Hepatocyte (in vitro differentiated cells): Measurements from ENCODE around the gene PHLPP1. TPM values are rescaled to one million over a fixed set of nuclear protein-coding genes. Genes with fewer than 3 reads are reported as not detected.

ENCODE experiments used
- DNase-seq: peaks from one replicate; pipeline ENCODE4 v3.0.0-alpha.2; 2016; ENCODE audit warnings: low spot score
- H2AFZ ChIP-seq: fragments of 200-600 bp; sonication (generic); 2 replicates; pipeline ENCODE4 v1.6.0; 2016; ENCODE audit warnings: antibody characterized with exemption, mild to moderate bottlenecking
- H3K27ac ChIP-seq: fragments of 200-600 bp; sonication (generic); 2 replicates; pipeline ENCODE4 v1.5.1; 2016; ENCODE audit warnings: mild to moderate bottlenecking
- H3K27me3 ChIP-seq: fragments of 200-600 bp; sonication (generic); 2 replicates; pipeline ENCODE4 v1.6.1; 2016
- H3K36me3 ChIP-seq: fragments of 200-600 bp; sonication (generic); replicated peaks from 2 replicates; pipeline ENCODE4 v1.5.1; 2016; ENCODE audit warnings: low read depth; ENCODE audit not compliant: insufficient read depth
- H3K4me1 ChIP-seq: fragments of 200-600 bp; sonication (generic); 2 replicates; pipeline ENCODE4 v1.5.1; 2016; ENCODE audit warnings: mild to moderate bottlenecking, moderate library complexity; ENCODE audit not compliant: insufficient read depth
- H3K4me2 ChIP-seq: fragments of 200-600 bp; sonication (generic); 2 replicates; pipeline ENCODE4 v1.6.0; 2016
- H3K4me3 ChIP-seq: fragments of 200-600 bp; sonication (generic); 2 replicates; pipeline ENCODE4 v1.5.1; 2016; ENCODE audit warnings: mild to moderate bottlenecking
- H3K79me2 ChIP-seq: fragments of 200-600 bp; sonication (generic); 2 replicates; pipeline ENCODE4 v1.6.0; 2017; ENCODE audit warnings: mild to moderate bottlenecking
- H3K9me2 ChIP-seq: fragments of 200-600 bp; sonication (generic); replicated peaks from 2 replicates; pipeline ENCODE4 v1.6.0; 2017; ENCODE audit warnings: mild to moderate bottlenecking; ENCODE audit not compliant: insufficient read depth
- H3K9me3 ChIP-seq: fragments of 200-600 bp; sonication (generic); 2 replicates; pipeline ENCODE4 v1.5.1; 2016; ENCODE audit warnings: low read depth, mild to moderate bottlenecking
- H4K20me1 ChIP-seq: fragments of 200-600 bp; sonication (generic); 2 replicates; pipeline ENCODE4 v1.6.0; 2016; ENCODE audit warnings: mild to moderate bottlenecking; ENCODE audit not compliant: insufficient read depth, poor library complexity, severe bottlenecking
- EZH2 ChIP-seq: fragments of 200-600 bp; sonication (generic); IDR thresholded peaks from 2 replicates; pipeline ENCODE4 v1.6.1; 2016; ENCODE audit warnings: antibody characterized with exemption, mild to moderate bottlenecking, borderline replicate concordance
- EZH2phosphoT487 ChIP-seq: fragments of 200-600 bp; sonication (generic); IDR thresholded peaks from one replicate; pipeline ENCODE4 v1.6.1; 2018; ENCODE audit warnings: antibody characterized with exemption, mild to moderate bottlenecking, low read depth, moderate library complexity; ENCODE audit not compliant: unreplicated experiment, severe bottlenecking
- WGBS: methylation state at CpG from one replicate; pipeline ENCODE4 v1.1.6; 2016; ENCODE audit warnings: low lambda C conversion rate; ENCODE audit errors: missing lambda C conversion rate; 5-methylcytosine and 5-hydroxymethylcytosine counted together
- polyA plus RNA-seq: library from polyadenylated mRNA; unstranded; fragments of >200 nt; fragmentation: Nextera tagmentation; extraction: Ambion mirVana; gene quantifications from 2 replicates; pipeline ENCODE4 v1.2.1, GENCODE V29; 2016
- total RNA-seq: library from RNA; depleted of rRNA; stranded (reverse); fragments of >200 nt; gene quantifications from 2 replicates; pipeline ENCODE4 v1.2.3, GENCODE V29; 2014
- TF ChIP-seq, protein P1 (sequence below): fragments of 200-600 bp; sonication (generic); IDR thresholded peaks from 2 replicates; pipeline ENCODE4 v1.5.1; 2016; ENCODE audit warnings: antibody characterized with exemption, mild to moderate bottlenecking; ENCODE audit not compliant: poor library complexity

PHLPP1 gene
- total and polyA plus RNA-seq, 2 experiments from 2014 or later, result 7.3 to 14.3 TPM

DNA sequence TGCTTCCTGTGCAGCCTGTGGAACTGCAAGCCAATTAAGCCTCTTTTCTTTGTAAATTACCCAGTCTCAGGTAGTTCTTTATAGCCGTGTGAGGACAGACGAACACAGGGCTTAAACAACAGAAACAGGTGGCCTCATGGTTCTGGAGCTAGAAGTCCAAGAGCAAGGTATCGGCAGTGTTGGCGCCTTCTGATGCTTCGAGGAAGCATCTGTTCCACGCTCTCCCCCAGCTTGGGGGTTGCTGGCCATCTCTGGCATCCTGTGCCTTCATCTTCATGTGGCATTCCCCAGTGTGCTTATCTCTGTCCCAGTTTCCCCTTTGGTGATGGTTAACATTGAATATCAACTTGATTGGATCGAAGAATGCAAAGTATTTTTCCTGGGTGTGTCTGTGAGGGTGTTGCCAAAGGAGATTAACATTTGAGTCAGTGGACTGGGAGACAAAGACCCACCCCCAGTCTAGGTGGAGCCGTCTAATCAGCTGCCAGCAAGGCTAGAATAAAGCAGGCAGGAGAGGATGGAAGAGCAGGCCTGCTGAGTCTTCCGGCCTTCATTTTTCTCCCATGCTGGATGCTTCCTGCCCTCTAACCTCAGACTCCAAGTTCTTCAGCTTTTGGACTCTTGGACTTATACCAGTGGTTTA is 287.6 kb downstream of the PHLPP1 start:
- Histone ChIP-seq H3K36me3 (no peaks in the 10 kb centered on the region), H3K9me2 (no peaks in the 10 kb centered on the region), H2AFZ (no peak overlapping the region), H3K27ac (no peak overlapping the region), H3K9me3 (no peaks in the 10 kb centered on the region), H3K4me2 (no peak overlapping the region), H4K20me1 (no peaks in the 10 kb centered on the region), H3K4me1 (no peaks in the 10 kb centered on the region), H3K79me2 (no peaks in the 10 kb centered on the region), H3K27me3 (no peaks in the 10 kb centered on the region), H3K4me3 (no peak overlapping the region)
- no peak for DNase-seq
- WGBS, result 78% methylated on average over 9 of the region's 9 CpGs
- no peak for TF ChIP-seq EZH2phosphoT487
- TF ChIP-seq EZH2, result no peak
- TF ChIP-seq, protein P1, sequence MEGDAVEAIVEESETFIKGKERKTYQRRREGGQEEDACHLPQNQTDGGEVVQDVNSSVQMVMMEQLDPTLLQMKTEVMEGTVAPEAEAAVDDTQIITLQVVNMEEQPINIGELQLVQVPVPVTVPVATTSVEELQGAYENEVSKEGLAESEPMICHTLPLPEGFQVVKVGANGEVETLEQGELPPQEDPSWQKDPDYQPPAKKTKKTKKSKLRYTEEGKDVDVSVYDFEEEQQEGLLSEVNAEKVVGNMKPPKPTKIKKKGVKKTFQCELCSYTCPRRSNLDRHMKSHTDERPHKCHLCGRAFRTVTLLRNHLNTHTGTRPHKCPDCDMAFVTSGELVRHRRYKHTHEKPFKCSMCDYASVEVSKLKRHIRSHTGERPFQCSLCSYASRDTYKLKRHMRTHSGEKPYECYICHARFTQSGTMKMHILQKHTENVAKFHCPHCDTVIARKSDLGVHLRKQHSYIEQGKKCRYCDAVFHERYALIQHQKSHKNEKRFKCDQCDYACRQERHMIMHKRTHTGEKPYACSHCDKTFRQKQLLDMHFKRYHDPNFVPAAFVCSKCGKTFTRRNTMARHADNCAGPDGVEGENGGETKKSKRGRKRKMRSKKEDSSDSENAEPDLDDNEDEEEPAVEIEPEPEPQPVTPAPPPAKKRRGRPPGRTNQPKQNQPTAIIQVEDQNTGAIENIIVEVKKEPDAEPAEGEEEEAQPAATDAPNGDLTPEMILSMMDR, result no peak

GRCh38 chr18:63003899-63004298 is 288.6 kb downstream of the PHLPP1 start:
- Histone ChIP-seq H2AFZ (no peak overlapping the region), H3K27ac (no peak overlapping the region), H3K36me3 (no peaks in the 10 kb centered on the region), H3K79me2 (no peaks in the 10 kb centered on the region), H3K27me3 (no peaks in the 10 kb centered on the region), H3K4me1 (no peaks in the 10 kb centered on the region), H3K4me2 (no peak overlapping the region), H3K4me3 (no peak overlapping the region), H3K9me3 (no peaks in the 10 kb centered on the region), H3K9me2 (no peaks in the 10 kb centered on the region), H4K20me1 (no peaks in the 10 kb centered on the region)
- WGBS, result 95% methylated on average over 5 of the region's 5 CpGs
- TF ChIP-seq, protein P1, result no peak
- TF ChIP-seq EZH2phosphoT487 (no peak), EZH2 (no peak)
- no peak for DNase-seq

DNA sequence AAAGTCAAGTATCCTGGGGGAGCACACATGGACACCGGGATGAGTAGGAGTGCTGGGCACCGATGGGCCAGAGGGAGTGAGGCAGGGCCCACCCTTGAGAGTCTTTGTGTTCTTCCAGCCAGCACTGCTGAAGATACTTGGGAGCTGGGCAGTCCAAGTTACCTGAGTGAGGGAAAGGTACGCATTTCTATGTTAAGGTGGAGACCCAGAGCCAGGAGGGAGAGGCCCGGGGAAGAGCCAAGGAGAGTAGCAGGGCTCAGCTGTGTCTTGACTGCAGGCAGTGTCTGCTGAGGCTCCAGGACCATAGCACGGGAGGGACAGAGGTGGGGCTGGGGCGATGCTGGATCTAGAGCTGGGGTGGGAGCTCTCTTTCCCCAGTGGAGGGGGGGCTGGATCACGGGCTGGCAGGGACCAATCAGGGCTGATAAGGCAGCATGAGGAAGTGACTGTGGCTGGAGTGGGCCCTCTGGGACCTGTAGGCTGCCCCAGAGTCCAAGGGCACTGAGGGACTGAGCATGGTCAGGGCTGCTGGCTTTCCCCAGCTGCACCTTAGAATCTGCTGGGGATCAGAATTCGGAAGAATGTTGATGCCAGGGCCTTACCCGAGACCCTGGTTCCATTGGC is 289.2 kb downstream of the PHLPP1 start:
- Histone ChIP-seq H3K36me3 (no peaks in the 10 kb centered on the region), H3K27ac (no peak overlapping the region), H3K9me3 (no peaks in the 10 kb centered on the region), H3K9me2 (no peaks in the 10 kb centered on the region), H4K20me1 (no peaks in the 10 kb centered on the region), H3K27me3 (no peaks in the 10 kb centered on the region), H3K79me2 (no peaks in the 10 kb centered on the region), H3K4me2 (no peak overlapping the region), H3K4me1 (no peaks in the 10 kb centered on the region), H2AFZ (no peak overlapping the region), H3K4me3 (no peak overlapping the region)
- DNase-seq, result no peak
- TF ChIP-seq, protein P1, result no peak
- TF ChIP-seq EZH2phosphoT487 (no peak), EZH2 (no peak)
- 92% methylated on average over 9 of the region's 9 CpGs for WGBS
